Brain microvascular endothelial cell (primary cell): Measurements from ENCODE around the gene CDC42EP5.
A peak's percentile ranks its signal among the peaks of the same experiment; 100 is the strongest.

ENCODE experiments used
- DNase-seq: peaks from one replicate; pipeline ENCODE4 v3.0.0-alpha.2; 2020
- H3K27ac ChIP-seq: fragments of 250-450 bp; sonication (Bioruptor Pico); 2 replicates; pipeline ENCODE4 v1.5.1; 2020; ENCODE audit warnings: mild to moderate bottlenecking, moderate library complexity
- H3K27me3 ChIP-seq: fragments of 250-450 bp; sonication (Bioruptor Pico); replicated peaks from 2 replicates; pipeline ENCODE4 v1.5.1; 2020; ENCODE audit warnings: mild to moderate bottlenecking
- H3K36me3 ChIP-seq: fragments of 250-450 bp; sonication (Bioruptor Pico); replicated peaks from 2 replicates; pipeline ENCODE4 v1.5.1; 2020; ENCODE audit warnings: mild to moderate bottlenecking
- H3K4me3 ChIP-seq: 2 replicates; pipeline ENCODE4 v1.5.1; 2011; ENCODE audit warnings: low read depth, mild to moderate bottlenecking, control low read depth, low read length, moderate library complexity
- CTCF ChIP-seq: IDR thresholded peaks from 2 replicates; pipeline ENCODE4 v1.5.1; 2011; ENCODE audit warnings: low read depth, mild to moderate bottlenecking, moderate library complexity, low read length, control low read depth, inconsistent platforms; ENCODE audit errors: missing control alignments
- in situ Hi-C: cut with HindIII; loops from 2 replicates; pipeline ENCODE4 v1.10.0; 2017; ENCODE audit warnings: low sequenced_read_pairs, low pct_ligation_motif_present

The CDC42EP5 gene

GRCh38 chr19:54430306-54431254, 42.5 kb downstream of the CDC42EP5 start:
- peak overlapping the region; percentile 3 for H3K4me3 ChIP-seq

GRCh38 chr19:54429545-54430227, 43.4 kb downstream of the CDC42EP5 start:
- Histone ChIP-seq H3K36me3 (no peaks in the 10 kb centered on the region), H3K27ac (no peak overlapping the region), H3K4me3 (no peak overlapping the region), H3K27me3 (no peaks in the 10 kb centered on the region)
- no peak for TF ChIP-seq CTCF
- in situ Hi-C loops: no loop called here
- DNase-seq: no peak

More at GRCh38 chr19:54430306-54431254, 42.5 kb downstream of the CDC42EP5 start:
- no peak for TF ChIP-seq CTCF
- H3K27ac ChIP-seq: no peak overlapping the region
- in situ Hi-C loops: no loop called here
- peak; percentile 25 for DNase-seq
- no peaks in the 10 kb centered on the region for H3K27me3 ChIP-seq
- H3K36me3 ChIP-seq: no peaks in the 10 kb centered on the region

GRCh38 chr19:54429176-54429495, 44.0 kb downstream of the CDC42EP5 start:
- Histone ChIP-seq H3K4me3 (no peak overlapping the region), H3K27me3 (no peaks in the 10 kb centered on the region), H3K36me3 (no peaks in the 10 kb centered on the region), H3K27ac (no peak overlapping the region)
- in situ Hi-C loops: no loop called here
- no peak for DNase-seq
- no peak for TF ChIP-seq CTCF

DNA sequence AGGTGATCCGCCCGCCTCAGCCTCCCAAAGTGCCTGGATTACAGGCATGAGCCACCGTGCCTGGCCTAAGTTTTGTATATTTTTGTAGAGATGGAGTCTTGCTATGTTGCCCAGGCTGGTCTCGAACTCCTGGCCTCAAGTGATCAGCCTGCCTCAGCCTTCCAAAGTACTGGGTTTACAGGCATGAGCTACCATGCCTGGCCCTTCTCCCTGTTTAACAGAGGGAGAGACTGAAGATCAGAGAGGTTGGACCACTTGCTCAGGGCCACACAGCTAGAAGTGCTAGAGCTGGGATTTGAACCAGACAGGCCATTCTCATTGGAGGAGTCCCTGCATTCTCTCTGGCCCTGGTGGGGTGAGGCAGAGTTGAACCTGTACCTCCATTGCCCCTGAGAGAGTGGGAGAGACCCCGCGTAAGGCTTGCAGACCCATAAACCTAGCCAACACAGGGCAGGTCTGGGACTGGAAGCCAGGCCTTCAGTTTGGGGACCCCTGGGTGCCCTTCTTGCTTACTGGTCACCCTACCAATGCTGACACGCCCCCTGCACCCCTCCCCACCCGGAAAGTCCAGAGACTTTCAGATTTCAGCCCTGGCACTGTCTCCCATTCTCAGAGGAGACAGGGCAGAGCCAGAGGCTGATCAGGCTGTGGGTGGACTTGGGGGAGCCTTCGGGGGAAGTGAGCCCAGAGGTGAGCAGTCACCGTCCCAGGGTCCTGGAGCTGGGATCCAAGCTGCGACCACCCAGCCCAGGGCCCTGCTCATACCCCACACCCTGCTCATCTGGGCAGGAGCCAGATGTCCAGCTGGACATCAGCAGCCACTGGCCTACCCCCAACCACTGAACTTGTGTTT, 44.5 kb downstream of the CDC42EP5 start:
- no peak overlapping the region for H3K4me3 ChIP-seq
- H3K36me3 ChIP-seq: no peaks in the 10 kb centered on the region
- TF ChIP-seq CTCF: no peak
- in situ Hi-C loops: no loop called here
- H3K27me3 ChIP-seq: no peaks in the 10 kb centered on the region
- no peak for DNase-seq
- no peak overlapping the region for H3K27ac ChIP-seq

GRCh38 chr19:54427586-54427985, 45.5 kb downstream of the CDC42EP5 start:
- H3K4me3 ChIP-seq: no peak overlapping the region
- H3K27ac ChIP-seq: no peak overlapping the region
- DNase-seq: no peak
- TF ChIP-seq CTCF: no peak
- in situ Hi-C loops: no loop called here
- H3K27me3 ChIP-seq: no peaks in the 10 kb centered on the region
- H3K36me3 ChIP-seq: no peaks in the 10 kb centered on the region
